Gastrocnemius medialis (tissue), 4 donors: ENCODE measurements around the gene SUSD1. TPM values are rescaled to one million over a fixed set of nuclear protein-coding genes. Genes with fewer than 3 reads are reported as not detected.

ENCODE experiments used
- ATAC-seq, 2 donors: fragments of 150-250 bp; one replicate each; pipeline ENCODE4 v1.9.1; 2016
- DNase-seq, 2 donors: peaks; one replicate each; pipeline ENCODE4 v3.0.0-alpha.2; 2019
- H3K27ac ChIP-seq, 4 donors: fragments of 200-600 bp; sonication (generic); 1 replicate in 1 of 4; 2 replicates in 3 of 4; pipeline ENCODE4 v1.5.1; 2016 to 2018; ENCODE audit warnings: mild to moderate bottlenecking in 2 of 4, moderate library complexity in 1 of 4
- H3K27me3 ChIP-seq, 3 donors: fragments of 200-600 bp; sonication (generic) in 2 of 3; 1 replicate in 1 of 3; 2 replicates in 2 of 3; pipeline versions ENCODE4 v1.5.1 to v1.6.0; 2016 to 2019; ENCODE audit warnings: mild to moderate bottlenecking in 1 of 3, moderate library complexity in 1 of 3
- H3K36me3 ChIP-seq, 2 donors: fragments of 200-600 bp; sonication (generic) in 1 of 2; one replicate each; pipeline ENCODE4 v1.5.1; 2017 to 2018
- H3K4me1 ChIP-seq, 2 donors: fragments of 200-600 bp; sonication (generic) in 1 of 2; one replicate each; pipeline ENCODE4 v1.5.1; 2016 to 2017; ENCODE audit warnings: mild to moderate bottlenecking in 2 of 2
- H3K4me3 ChIP-seq, 4 donors: fragments of 200-600 bp; sonication (generic) in 3 of 4; 1 replicate in 1 of 4; 2 replicates in 3 of 4; pipeline ENCODE4 v1.5.1; 2016 to 2019; ENCODE audit warnings: mild to moderate bottlenecking in 2 of 4
- H3K9me3 ChIP-seq, 3 donors: fragments of 200-600 bp; sonication (generic) in 2 of 3; 1 replicate in 1 of 3; 2 replicates in 2 of 3; pipeline ENCODE4 v1.5.1; 2016 to 2019
- CTCF ChIP-seq, 5 experiments: fragments of 450-650 bp in 3 of 5; fragments of 200-600 bp in 2 of 5; sonication (generic) in 2 of 5; IDR thresholded peaks in 4 of 5; conservative IDR thresholded peaks in 1 of 5; 1 replicate in 4 of 5; 2 replicates in 1 of 5; pipeline ENCODE4 v1.5.1; 2016 to 2019; ENCODE audit warnings: antibody characterized with exemption in 5 of 5, mild to moderate bottlenecking in 3 of 5, moderate library complexity in 3 of 5
- POLR2A ChIP-seq, 2 donors: fragments of 450-650 bp; IDR thresholded peaks; one replicate each; pipeline ENCODE4 v1.6.1; 2017; ENCODE audit warnings: antibody characterized with exemption in 2 of 2, mild to moderate bottlenecking in 2 of 2, moderate library complexity in 2 of 2
- in situ Hi-C, 4 donors: fragments of 200-750 bp; cut with MboI; loops; one replicate each; pipeline versions ENCODE4 v1.15.0 to v1.8.0; 2017; ENCODE audit warnings: low sequenced_read_pairs in 4 of 4
- intact Hi-C: fragments of 100-400 bp; cut with DNase I; formaldehyde crosslinking; loops from one replicate; pipeline ENCODE4 v1.15.1; 2023; ENCODE audit warnings: low total_unique reads
- total RNA-seq, 4 donors: library from RNA; depleted of rRNA; stranded (reverse); fragments of >200 nt; gene quantifications; one replicate each; pipeline versions ENCODE4 v1.1.0 to v1.2.3, GENCODE V29; 2016

The SUSD1 gene
- total RNA-seq, 4 donors from 2014 or later: 0.82 to 8.0 (median 2.2) TPM

GRCh38 chr9:112125951-112126388 is 49.1 kb downstream of the SUSD1 start:
- Histone ChIP-seq H3K4me3 (no peak overlapping the region), H3K27ac (no peak overlapping the region), H3K36me3 (no peaks in the 10 kb centered on the region), H3K4me1 (no peaks in the 10 kb centered on the region), H3K9me3 (no peaks in the 10 kb centered on the region), H3K27me3 (no peaks in the 10 kb centered on the region)
- ATAC-seq (no peak), DNase-seq (no peak)
- in situ Hi-C loops (no loop called here), intact Hi-C loops (no loop called here)
- TF ChIP-seq POLR2A (IDR thresholded peaks at IDR 0.05) (no peak), CTCF (IDR thresholded peaks at IDR 0.05 in 4 of 5, conservative IDR thresholded peaks at IDR 0.05 in 1 of 5) (no peak)

- TF ChIP-seq CTCF (IDR thresholded peaks at IDR 0.05 in 4 of 5, conservative IDR thresholded peaks at IDR 0.05 in 1 of 5) (no peak), POLR2A (IDR thresholded peaks at IDR 0.05) (no peak)
- intact Hi-C loops (no loop called here), in situ Hi-C loops (loop anchor here in 1 of 4 donors (25.0 kb wide), 2 partner anchors 88 to 112 kb away; no protein-coding TSS in a partner anchor)
- no peak for ATAC-seq
- DNase-seq: no peak
- no peak overlapping the region for H3K4me3 ChIP-seq
- H3K27me3 ChIP-seq: no peaks in the 10 kb centered on the region
- no peaks in the 10 kb centered on the region for H3K4me1 ChIP-seq
- no peaks in the 10 kb centered on the region for H3K36me3 ChIP-seq
- no peak overlapping the region for H3K27ac ChIP-seq
- H3K9me3 ChIP-seq: no peaks in the 10 kb centered on the region
These were observed 50.9 kb downstream of the SUSD1 start for GRCh38 chr9:112124156-112124555.

GRCh38 chr9:112121633-112122032 is 53.5 kb downstream of the SUSD1 start:
- no peak for DNase-seq
- no peak for ATAC-seq
- intact Hi-C loops: no loop called here

GRCh38 chr9:112120439-112120925 is 54.6 kb downstream of the SUSD1 start:
- H3K27ac ChIP-seq: no peak overlapping the region
- DNase-seq (no peak), ATAC-seq (no peak)
- no peak overlapping the region for H3K4me3 ChIP-seq
- no peaks in the 10 kb centered on the region for H3K27me3 ChIP-seq
- intact Hi-C loops: no loop called here
- H3K4me1 ChIP-seq: no peaks in the 10 kb centered on the region
- no peak for TF ChIP-seq CTCF (IDR thresholded peaks at IDR 0.05 in 4 of 5, conservative IDR thresholded peaks at IDR 0.05 in 1 of 5)
- no peak for TF ChIP-seq POLR2A (IDR thresholded peaks at IDR 0.05)
- in situ Hi-C loops: loop anchor here in 1 of 4 donors (25.0 kb wide), 2 partner anchors 92 to 108 kb away; no protein-coding TSS in a partner anchor
- no peaks in the 10 kb centered on the region for H3K36me3 ChIP-seq
- H3K9me3 ChIP-seq: no peaks in the 10 kb centered on the region

More at GRCh38 chr9:112121633-112122032, 53.5 kb downstream of the SUSD1 start:
- TF ChIP-seq POLR2A (IDR thresholded peaks at IDR 0.05) (no peak), CTCF (IDR thresholded peaks at IDR 0.05 in 4 of 5, conservative IDR thresholded peaks at IDR 0.05 in 1 of 5) (no peak)
- in situ Hi-C loops: loop anchor here in 1 of 4 donors (25.0 kb wide), 2 partner anchors 91 to 109 kb away; no protein-coding TSS in a partner anchor
- Histone ChIP-seq H3K36me3 (no peaks in the 10 kb centered on the region), H3K27me3 (no peaks in the 10 kb centered on the region), H3K9me3 (no peaks in the 10 kb centered on the region), H3K4me1 (no peaks in the 10 kb centered on the region), H3K4me3 (no peak overlapping the region), H3K27ac (no peak overlapping the region)

GRCh38 chr9:112120030-112120341 is 55.1 kb downstream of the SUSD1 start:
- ATAC-seq (no peak), DNase-seq (no peak)
- intact Hi-C loops (no loop called here), in situ Hi-C loops (loop anchor here in 1 of 4 donors (25.0 kb wide), 2 partner anchors 92 to 108 kb away; no protein-coding TSS in a partner anchor)
- TF ChIP-seq CTCF (IDR thresholded peaks at IDR 0.05 in 4 of 5, conservative IDR thresholded peaks at IDR 0.05 in 1 of 5): no peak
- TF ChIP-seq POLR2A (IDR thresholded peaks at IDR 0.05): no peak
- Histone ChIP-seq H3K36me3 (no peaks in the 10 kb centered on the region), H3K27ac (no peak overlapping the region), H3K4me3 (no peak overlapping the region), H3K27me3 (no peaks in the 10 kb centered on the region), H3K4me1 (no peaks in the 10 kb centered on the region), H3K9me3 (no peaks in the 10 kb centered on the region)
